IMR-90 (cell line): Measurements from ENCODE around the gene FAM240A. TPM values are rescaled to one million over a fixed set of nuclear protein-coding genes. Genes with fewer than 3 reads are reported as not detected.

Experiments used
- ATAC-seq: fragments of 200-7000 bp; cut with Tn5 transposase; 2 replicates; pipeline ENCODE4 v1.9.1; 2020; ENCODE audit warnings: low read depth, mild to moderate bottlenecking, moderate library complexity
- BruUV-seq: library from RNA; stranded (reverse); fragments of 400-500 nt; replicated peaks from 2 replicates; lab custom pipeline; 2021; lab: Mats Ljungman, UMichigan
- CTCF ChIA-PET: fragments of 300-600 bp; formaldehyde crosslinking; extraction: SDS; loops from one replicate; lab custom pipeline; 2021; ENCODE audit warnings: antibody characterized with exemption; lab: Yijun Ruan, JAX
- POLR2A ChIA-PET: fragments of 300-600 bp; sonication (Branson Sonifier 250); formaldehyde crosslinking; loops from one replicate; lab custom pipeline; 2022; ENCODE audit warnings: antibody characterized with exemption; ENCODE audit not compliant: unreplicated experiment; lab: Charles Lee
- DNase-seq: peaks from one replicate; pipeline ENCODE4 v3.0.0; 2013
- H2AFZ ChIP-seq: replicated peaks from 2 replicates; pipeline ENCODE3; 2013; ENCODE audit warnings: low read length, mild to moderate bottlenecking; ENCODE audit not compliant: poor library complexity
- H2AK5ac ChIP-seq: 2 replicates; pipeline ENCODE4 v1.6.1; 2013; ENCODE audit warnings: low read depth, low read length, inconsistent platforms
- H2AK9ac ChIP-seq: replicated peaks from 2 replicates; pipeline ENCODE3; 2013; ENCODE audit warnings: mild to moderate bottlenecking, low read depth, low read length, moderate library complexity; ENCODE audit not compliant: poor library complexity
- H2BK120ac ChIP-seq: 2 replicates; pipeline ENCODE4 v1.6.1; 2013; ENCODE audit warnings: low read depth, low read length, inconsistent platforms
- H2BK15ac ChIP-seq: 3 replicates; pipeline ENCODE4 v1.6.1; 2013; ENCODE audit warnings: low read depth, low read length, inconsistent platforms
- H2BK20ac ChIP-seq: 2 replicates; pipeline ENCODE4 v1.6.1; 2013; ENCODE audit warnings: low read depth, mild to moderate bottlenecking, inconsistent platforms, low read length, moderate library complexity
- H2BK5ac ChIP-seq: 2 replicates; pipeline ENCODE4 v1.6.1; 2013; ENCODE audit warnings: mild to moderate bottlenecking, low read depth, low read length, inconsistent platforms; ENCODE audit not compliant: poor library complexity, severe bottlenecking
- H3K14ac ChIP-seq: replicated peaks from 2 replicates; pipeline ENCODE4 v1.6.1; 2013; ENCODE audit warnings: low read depth, low read length, inconsistent platforms
- H3K18ac ChIP-seq: 2 replicates; pipeline ENCODE4 v1.6.1; 2013; ENCODE audit warnings: low read depth, low read length, control low read depth
- H3K23ac ChIP-seq: 2 replicates; pipeline ENCODE4 v1.6.1; 2013; ENCODE audit warnings: low read depth, low read length, inconsistent platforms
- H3K27ac ChIP-seq: 2 replicates; pipeline ENCODE4 v1.5.1; 2013; ENCODE audit warnings: mild to moderate bottlenecking, control low read depth, low read length; ENCODE audit not compliant: insufficient read depth
- H3K27me3 ChIP-seq: 2 replicates; pipeline ENCODE4 v1.6.1; 2013; ENCODE audit warnings: low read length; ENCODE audit not compliant: control insufficient read depth, insufficient read depth
- H3K36me3 ChIP-seq: 2 replicates; pipeline ENCODE4 v1.6.1; 2013; ENCODE audit warnings: low read length, mixed read lengths; ENCODE audit not compliant: control insufficient read depth, insufficient read depth
- H3K4ac ChIP-seq: 2 replicates; pipeline ENCODE4 v1.6.1; 2013; ENCODE audit warnings: low read depth, low read length, inconsistent platforms
- H3K4me1 ChIP-seq: 2 replicates; pipeline ENCODE4 v1.6.1; 2013; ENCODE audit warnings: low read length, mixed read lengths; ENCODE audit not compliant: control insufficient read depth, insufficient read depth
- H3K4me2 ChIP-seq: 2 replicates; pipeline ENCODE4 v1.6.1; 2013; ENCODE audit warnings: low read depth, mild to moderate bottlenecking, control low read depth, low read length, moderate library complexity
- H3K4me3 ChIP-seq: 2 replicates; pipeline ENCODE4 v1.5.1; 2013; ENCODE audit warnings: low read depth, mild to moderate bottlenecking, control low read depth, low read length, moderate library complexity; ENCODE audit not compliant: insufficient read depth
- H3K56ac ChIP-seq: 2 replicates; pipeline ENCODE4 v1.6.1; 2013; ENCODE audit warnings: low read length, inconsistent platforms; ENCODE audit not compliant: insufficient read depth; ENCODE audit errors: extremely low read depth
- H3K79me1 ChIP-seq, 2 experiments: 2 replicates each; pipeline ENCODE4 v1.6.1; 2013; ENCODE audit warnings: low read length in 2 of 2, inconsistent platforms in 1 of 2, low read depth in 1 of 2
- H3K9ac ChIP-seq: 2 replicates; pipeline ENCODE4 v1.6.1; 2013; ENCODE audit warnings: low read depth, low read length, control low read depth
- H3K9me1 ChIP-seq: 2 replicates; pipeline ENCODE4 v1.6.1; 2013; ENCODE audit warnings: low read length, inconsistent platforms; ENCODE audit not compliant: insufficient read depth
- H3K9me3 ChIP-seq: 2 replicates; pipeline ENCODE4 v1.6.1; 2013; ENCODE audit warnings: low read length; ENCODE audit not compliant: control insufficient read depth, insufficient read depth
- H4K20me1 ChIP-seq: 2 replicates; pipeline ENCODE4 v1.6.1; 2013; ENCODE audit warnings: low read length, inconsistent platforms; ENCODE audit not compliant: insufficient read depth
- H4K5ac ChIP-seq: 2 replicates; pipeline ENCODE4 v1.6.1; 2013; ENCODE audit warnings: mild to moderate bottlenecking, low read depth, low read length, control low read depth
- H4K8ac ChIP-seq, 2 experiments: 2 replicates each; pipeline ENCODE4 v1.6.1; 2013; ENCODE audit warnings: low read depth in 2 of 2, low read length in 2 of 2, control low read depth in 1 of 2, inconsistent platforms in 1 of 2
- H4K91ac ChIP-seq: 2 replicates; pipeline ENCODE4 v1.6.1; 2013; ENCODE audit warnings: low read depth, low read length, inconsistent platforms; ENCODE audit not compliant: insufficient read depth
- CHD1 ChIP-seq: IDR thresholded peaks from 2 replicates; pipeline ENCODE4 v1.6.1; 2012; ENCODE audit warnings: low read depth, low read length, improper control_type of control experiment
- FOS ChIP-seq: fragments of 150-350 bp; IDR thresholded peaks from 2 replicates; pipeline ENCODE4 v1.6.1; 2016; ENCODE audit warnings: low read depth, low read length
- MXI1 ChIP-seq: IDR thresholded peaks from 2 replicates; pipeline ENCODE4 v1.6.1; 2012; ENCODE audit warnings: low read depth, mild to moderate bottlenecking, low read length, moderate library complexity, borderline replicate concordance
- POLR2A ChIP-seq: IDR thresholded peaks from 2 replicates; pipeline ENCODE4 v1.6.1; 2012; ENCODE audit warnings: mild to moderate bottlenecking, low read depth, low read length
- RAD21 ChIP-seq: IDR thresholded peaks from 2 replicates; pipeline ENCODE4 v1.6.1; 2012; ENCODE audit warnings: low read length, improper control_type of control experiment
- RFX5 ChIP-seq: IDR thresholded peaks from 2 replicates; pipeline ENCODE4 v1.8.0; 2012; ENCODE audit warnings: low read depth, mild to moderate bottlenecking, low read length, moderate library complexity
- SMC3 ChIP-seq: fragments of 150-350 bp; IDR thresholded peaks from 2 replicates; pipeline ENCODE4 v1.6.1; 2016; ENCODE audit warnings: low read depth, mild to moderate bottlenecking, antibody characterized with exemption, low read length, moderate library complexity
- WGBS, 2 experiments: methylation state at CpG; one replicate each; pipeline versions ENCODE4 v1.1.5 to v1.1.7; 2013; ENCODE audit warnings: missing lambda C conversion rate in 2 of 2; ENCODE audit not compliant: insufficient read length in 1 of 2; ENCODE audit errors: extremely low coverage in 2 of 2; 5-methylcytosine and 5-hydroxymethylcytosine counted together
- dilution Hi-C: fragments of 300-500 bp; cut with HindIII; formaldehyde crosslinking; loops from one replicate; pipeline ENCODE4 v1.14.3; 2018; ENCODE audit warnings: low sequenced_read_pairs; ENCODE audit not compliant: unreplicated experiment
- in situ Hi-C: fragments of 300-500 bp; cut with MboI; formaldehyde crosslinking; loops from 3 replicates; pipeline ENCODE4 v1.14.3; 2019; ENCODE audit warnings: low sequenced_read_pairs, inconsistent platforms, mixed read lengths
- intact Hi-C: fragments of 100-400 bp; cut with micrococcal nuclease; formaldehyde crosslinking; loops from 2 replicates; pipeline ENCODE4 v1.10.0; 2022
- polyA plus RNA-seq, 3 experiments: library from polyadenylated mRNA; depleted of rRNA; stranded (reverse); fragments of >200 nt; gene quantifications; 2 replicates each; pipeline ENCODE4 v1.2.3, GENCODE V29; 2012; ENCODE audit warnings: low replicate concordance in 1 of 3
- total RNA-seq: library from RNA; depleted of rRNA; stranded (reverse); fragments of >200 nt; gene quantifications from 2 replicates; pipeline ENCODE4 v1.2.3, GENCODE V29; 2012
- TF ChIP-seq, protein P1 (sequence below): conservative IDR thresholded peaks from 2 replicates; pipeline ENCODE4 v1.5.1; 2012; ENCODE audit warnings: mild to moderate bottlenecking, low read depth, low read length, improper control_type of control experiment

FAM240A gene
- total and polyA plus RNA-seq, 2 of the 4 experiments (the other 2 are of a cell fraction) = not detected

DNA sequence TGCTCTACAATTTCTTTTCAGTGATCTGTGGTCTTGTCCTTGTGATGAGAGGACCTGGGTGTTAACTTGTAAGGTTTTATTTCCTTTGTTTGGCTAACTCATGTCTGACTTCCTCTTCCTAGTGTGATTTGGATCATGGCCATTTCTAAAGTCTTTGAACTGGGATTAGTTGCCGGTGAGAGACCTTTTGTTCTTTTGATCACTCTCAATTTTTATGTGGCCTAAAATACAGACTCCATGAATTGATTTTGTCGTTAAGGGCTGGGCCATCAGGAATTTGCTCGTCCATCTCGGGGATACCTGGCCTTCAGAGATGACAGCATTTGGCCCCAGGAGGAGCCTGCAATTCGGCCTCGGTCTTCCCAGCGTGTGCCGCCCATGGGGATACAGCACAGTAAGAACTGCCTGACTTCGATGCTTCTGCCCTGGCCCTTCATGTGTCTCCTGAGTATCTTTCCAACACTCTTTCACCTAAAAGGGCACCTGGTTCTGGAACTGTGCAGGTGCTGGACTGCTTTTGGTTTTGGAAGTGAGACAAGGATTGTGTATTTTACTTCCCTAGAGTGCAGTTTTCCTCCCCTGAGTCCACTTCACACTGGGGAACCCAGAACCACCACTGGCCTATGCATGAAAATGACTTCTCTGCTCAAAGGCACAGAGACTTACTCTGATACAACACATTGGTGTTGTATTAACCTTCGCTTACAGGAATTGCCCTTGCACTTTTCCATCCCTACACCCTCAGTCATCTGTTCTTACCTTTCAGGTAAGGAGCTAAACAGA, 33.2 kb upstream of the FAM240A start:
- Histone ChIP-seq H2BK20ac (no peak overlapping the region), H3K18ac (no peak overlapping the region), H4K20me1 (no peaks in the 10 kb centered on the region), H2AK5ac (no peak overlapping the region), H2BK15ac (no peak overlapping the region), H3K23ac (no peak overlapping the region), H2BK5ac (no peak overlapping the region), H4K8ac (no peak overlapping the region), H3K4me3 (no peak overlapping the region), H3K9me1 (no peaks in the 10 kb centered on the region), H4K91ac (no peak overlapping the region), H3K27me3 (peaks cover 22% of the 10 kb centered on the region), H2AK9ac (no peak overlapping the region), H3K4ac (no peak overlapping the region), H2AFZ (no peak overlapping the region), H3K36me3 (no peaks in the 10 kb centered on the region), H3K14ac (no peak overlapping the region), H2BK120ac (no peak overlapping the region), H3K9me3 (no peaks in the 10 kb centered on the region), H3K79me1 (no peaks in the 10 kb centered on the region), H3K27ac (no peak overlapping the region), H4K5ac (no peak overlapping the region), H3K4me2 (no peak overlapping the region), H3K4me1 (no peaks in the 10 kb centered on the region), H3K56ac (no peak overlapping the region), H3K9ac (no peak overlapping the region)
- DNase-seq (no peak), ATAC-seq (no peak)
- no peak for TF ChIP-seq SMC3
- no peak for TF ChIP-seq POLR2A
- no peak for TF ChIP-seq MXI1
- no peak for TF ChIP-seq CHD1
- TF ChIP-seq, protein P1, sequence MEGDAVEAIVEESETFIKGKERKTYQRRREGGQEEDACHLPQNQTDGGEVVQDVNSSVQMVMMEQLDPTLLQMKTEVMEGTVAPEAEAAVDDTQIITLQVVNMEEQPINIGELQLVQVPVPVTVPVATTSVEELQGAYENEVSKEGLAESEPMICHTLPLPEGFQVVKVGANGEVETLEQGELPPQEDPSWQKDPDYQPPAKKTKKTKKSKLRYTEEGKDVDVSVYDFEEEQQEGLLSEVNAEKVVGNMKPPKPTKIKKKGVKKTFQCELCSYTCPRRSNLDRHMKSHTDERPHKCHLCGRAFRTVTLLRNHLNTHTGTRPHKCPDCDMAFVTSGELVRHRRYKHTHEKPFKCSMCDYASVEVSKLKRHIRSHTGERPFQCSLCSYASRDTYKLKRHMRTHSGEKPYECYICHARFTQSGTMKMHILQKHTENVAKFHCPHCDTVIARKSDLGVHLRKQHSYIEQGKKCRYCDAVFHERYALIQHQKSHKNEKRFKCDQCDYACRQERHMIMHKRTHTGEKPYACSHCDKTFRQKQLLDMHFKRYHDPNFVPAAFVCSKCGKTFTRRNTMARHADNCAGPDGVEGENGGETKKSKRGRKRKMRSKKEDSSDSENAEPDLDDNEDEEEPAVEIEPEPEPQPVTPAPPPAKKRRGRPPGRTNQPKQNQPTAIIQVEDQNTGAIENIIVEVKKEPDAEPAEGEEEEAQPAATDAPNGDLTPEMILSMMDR = no peak
- TF ChIP-seq FOS = no peak
- no peak for TF ChIP-seq RFX5
- TF ChIP-seq RAD21 = no peak
- intact Hi-C loops (no loop called here), in situ Hi-C loops (no loop called here), dilution Hi-C loops (no loop called here)
- CTCF ChIA-PET = no interaction called here
- WGBS, 2 experiments = 71% methylated on average over 5 of the region's 10 CpGs; no CpG with 5 or more reads in 1 of the 2 experiments
- POLR2A ChIA-PET = no interaction called here
- no TSS peak for BruUV-seq
